Heart left ventricle (tissue), 16 donors: ENCODE data around the gene ADAMTS3. TPM values are rescaled to one million over a fixed set of nuclear protein-coding genes. Genes with fewer than 3 reads are reported as not detected.

ENCODE experiments used
- ATAC-seq, 4 donors: fragments of 200-7000 bp; cut with Tn5 transposase; one replicate each; pipeline ENCODE4 v1.9.1; 2020 to 2022; ENCODE audit warnings: moderate library complexity in 4 of 4, mild to moderate bottlenecking in 3 of 4, moderate number of reproducible peaks in 1 of 4
- DNase-seq, 5 donors: peaks; one replicate each; pipeline ENCODE4 v3.0.0-alpha.2; 2020
- H3K27ac ChIP-seq, 12 donors: fragments of 200-600 bp; sonication (generic) in 4 of 12; one replicate each; pipeline versions ENCODE4 v1.5.0 to v1.8.0; 2016 to 2022; ENCODE audit warnings: mild to moderate bottlenecking in 2 of 12
- H3K27me3 ChIP-seq, 9 donors: fragments of 200-600 bp; sonication (generic) in 2 of 9; one replicate each; pipeline versions ENCODE4 v1.5.1 to v1.8.0; 2016 to 2022; ENCODE audit warnings: mild to moderate bottlenecking in 3 of 9
- H3K36me3 ChIP-seq, 9 donors: fragments of 200-600 bp; sonication (generic) in 2 of 9; one replicate each; pipeline versions ENCODE4 v1.5.0 to v1.8.0; 2018 to 2022; ENCODE audit warnings: mild to moderate bottlenecking in 2 of 9
- H3K4me1 ChIP-seq, 12 donors: fragments of 200-600 bp; sonication (generic) in 4 of 12; one replicate each; pipeline versions ENCODE4 v1.5.0 to v1.8.0; 2016 to 2022; ENCODE audit warnings: mild to moderate bottlenecking in 3 of 12
- H3K4me3 ChIP-seq, 12 donors: fragments of 200-600 bp; sonication (generic) in 4 of 12; one replicate each; pipeline versions ENCODE4 v1.5.0 to v1.8.0; 2017 to 2022; ENCODE audit warnings: mild to moderate bottlenecking in 9 of 12, moderate library complexity in 4 of 12
- H3K9me3 ChIP-seq, 12 donors: fragments of 200-600 bp; sonication (generic) in 4 of 12; one replicate each; pipeline versions ENCODE4 v1.5.0 to v1.8.0; 2016 to 2022; ENCODE audit warnings: mild to moderate bottlenecking in 1 of 12
- POLR2A ChIP-seq, 2 donors: fragments of 450-650 bp; IDR thresholded peaks; one replicate each; pipeline ENCODE4 v1.6.1; 2017; ENCODE audit warnings: antibody characterized with exemption in 2 of 2, mild to moderate bottlenecking in 2 of 2, moderate library complexity in 2 of 2
- WGBS, 4 donors: extraction: QIAGEN DNeasy Blood & Tissue Kit in 2 of 4; methylation state at CpG; one replicate each; pipeline versions ENCODE4 v1.1.5 to v1.1.7; 2013 to 2018; 5-methylcytosine and 5-hydroxymethylcytosine counted together
- intact Hi-C, 10 donors: fragments of 100-400 bp; cut with DNase I; formaldehyde crosslinking; loops; one replicate each; pipeline versions ENCODE4 v1.11.1 to v1.14.2; 2022
- polyA plus RNA-seq, 2 donors: library from polyadenylated mRNA; stranded (reverse); fragments of 200-250 nt; gene quantifications; one replicate each; pipeline ENCODE4 v1.2.3, GENCODE V29; 2013
- total RNA-seq, 9 donors: library from RNA; depleted of rRNA in 2 of 9; stranded (reverse); fragments of >200 nt in 2 of 9; fragmentation: NEBNext Ultra II Directional in 3 of 9; extraction: Animal tissue kit (Norgen Biotek cat#: 25700) in 3 of 9; gene quantifications; one replicate each; pipeline versions ENCODE4 v1.1.0 to v1.2.4, GENCODE V29; 2016 to 2023
- TF ChIP-seq, protein P1 (sequence below), 12 donors: fragments of 200-600 bp; sonication (generic) in 4 of 12; IDR thresholded peaks; one replicate each; pipeline versions ENCODE4 v1.5.0 to v1.8.0; 2018 to 2022; ENCODE audit warnings: antibody characterized with exemption in 12 of 12, mild to moderate bottlenecking in 5 of 12
- donor health status: ischemic (EF 13 %, LVEDD 7.1; RV severe dilation, severe dysfunction).
- donor health status: healthy with polysubstance abuse.
- donor health status: DM: no; HTN: yes; CAD: no.
- donor health status: DM: no; HTN: no; CAD: no.
- donor health status: ischemic (EF 25% LVEDD 6.9; RV normal size, moderate dysfunction).
- donor health status: ischemic (EF 25% LVEDD 5.7; RV mildly dilated, moderate dysfunction).
- donor health status: healthy.
- donor health status: DM: yes; HTN: yes; CAD: no.
- donor health status: ischemic (EF 35%, LVEDD 5.7; RV mildly dilated, moderate dysfunction).
- donor health status: nonischemic (EF 11% LVEDD 7.7; RV severe dilation, severe dysfunction).
- donor health status: DM: yes; HTN: yes; CAD: no.
- donor health status: PGD.
- donor health status: ischemic (EF 29% LVEDD 5.4; RV normal size, mild dysfunction).
- donor health status: nonischemic (EF 23%, LVEDD 6.1; RV moderate dilation, normal function).

The ADAMTS3 gene
- total and polyA plus RNA-seq, 11 donors = 0.08 to 3.3 (median 0.42) TPM; not detected in 1

DNA sequence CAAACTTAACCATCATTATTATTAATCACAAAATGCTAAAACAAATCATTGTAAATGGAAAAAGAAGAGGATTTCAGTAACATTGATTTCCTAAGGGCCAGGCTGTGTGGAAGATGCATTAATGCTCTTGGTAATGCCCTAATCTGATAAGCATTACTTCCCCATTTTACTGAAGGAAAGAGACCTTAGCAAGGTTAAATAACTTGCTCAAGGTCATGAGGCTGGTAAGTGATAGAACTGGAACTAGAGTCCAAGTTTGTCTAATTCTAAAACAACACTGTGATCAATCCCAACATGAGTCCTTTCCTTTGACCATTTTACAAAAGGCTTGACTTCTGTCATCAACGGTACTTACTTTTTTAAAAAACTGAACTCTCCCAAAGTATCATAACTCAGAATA lies 32.6 kb downstream of the ADAMTS3 start:
- Histone ChIP-seq H3K4me1 (no peaks in the 10 kb centered on the region), H3K27ac (no peak overlapping the region), H3K36me3 (no peaks in the 10 kb centered on the region), H3K27me3 (no peaks in the 10 kb centered on the region), H3K9me3 (peaks cover 0 to 13% (median 3%) of the 10 kb centered on the region in 12 donors), H3K4me3 (no peak overlapping the region)
- ATAC-seq (no peak), DNase-seq (no peak)
- WGBS, 4 donors = 95 to 100% (median 99%) methylated on average over 1 of the region's 1 CpG
- intact Hi-C loops = no loop called here
- no peak for TF ChIP-seq POLR2A (IDR thresholded peaks at IDR 0.05)
- TF ChIP-seq, protein P1, sequence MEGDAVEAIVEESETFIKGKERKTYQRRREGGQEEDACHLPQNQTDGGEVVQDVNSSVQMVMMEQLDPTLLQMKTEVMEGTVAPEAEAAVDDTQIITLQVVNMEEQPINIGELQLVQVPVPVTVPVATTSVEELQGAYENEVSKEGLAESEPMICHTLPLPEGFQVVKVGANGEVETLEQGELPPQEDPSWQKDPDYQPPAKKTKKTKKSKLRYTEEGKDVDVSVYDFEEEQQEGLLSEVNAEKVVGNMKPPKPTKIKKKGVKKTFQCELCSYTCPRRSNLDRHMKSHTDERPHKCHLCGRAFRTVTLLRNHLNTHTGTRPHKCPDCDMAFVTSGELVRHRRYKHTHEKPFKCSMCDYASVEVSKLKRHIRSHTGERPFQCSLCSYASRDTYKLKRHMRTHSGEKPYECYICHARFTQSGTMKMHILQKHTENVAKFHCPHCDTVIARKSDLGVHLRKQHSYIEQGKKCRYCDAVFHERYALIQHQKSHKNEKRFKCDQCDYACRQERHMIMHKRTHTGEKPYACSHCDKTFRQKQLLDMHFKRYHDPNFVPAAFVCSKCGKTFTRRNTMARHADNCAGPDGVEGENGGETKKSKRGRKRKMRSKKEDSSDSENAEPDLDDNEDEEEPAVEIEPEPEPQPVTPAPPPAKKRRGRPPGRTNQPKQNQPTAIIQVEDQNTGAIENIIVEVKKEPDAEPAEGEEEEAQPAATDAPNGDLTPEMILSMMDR (IDR thresholded peaks at IDR 0.05) = no peak

GRCh38 chr4:72531768-72532290 lies 37.2 kb downstream of the ADAMTS3 start:
- WGBS, 4 donors = 99 to 100% (median 100%) methylated on average over 1 of the region's 1 CpG
- ATAC-seq = no peak
- intact Hi-C loops = no loop called here

GRCh38 chr4:72531322-72531721 lies 37.7 kb downstream of the ADAMTS3 start:
- peaks cover 0 to under 1% (median 0%) of the 10 kb centered on the region in 12 donors for H3K4me1 ChIP-seq
- no peaks in the 10 kb centered on the region for H3K36me3 ChIP-seq
- TF ChIP-seq, protein P1 (IDR thresholded peaks at IDR 0.05) = no peak
- no peak for TF ChIP-seq POLR2A (IDR thresholded peaks at IDR 0.05)
- DNase-seq (no peak), ATAC-seq (no peak)
- no peak overlapping the region for H3K4me3 ChIP-seq
- no peak overlapping the region for H3K27ac ChIP-seq
- no peaks in the 10 kb centered on the region for H3K27me3 ChIP-seq
- H3K9me3 ChIP-seq = no peaks in the 10 kb centered on the region
- WGBS, 4 donors = 82 to 91% (median 88%) methylated on average over 3 of the region's 3 CpGs
- intact Hi-C loops = no loop called here

More at GRCh38 chr4:72531768-72532290, 37.2 kb downstream of the ADAMTS3 start:
- no peaks in the 10 kb centered on the region for H3K27me3 ChIP-seq
- H3K36me3 ChIP-seq = no peaks in the 10 kb centered on the region
- no peak for DNase-seq
- no peaks in the 10 kb centered on the region for H3K4me1 ChIP-seq
- no peak overlapping the region for H3K4me3 ChIP-seq
- no peaks in the 10 kb centered on the region for H3K9me3 ChIP-seq
- no peak overlapping the region for H3K27ac ChIP-seq
- TF ChIP-seq, protein P1 (IDR thresholded peaks at IDR 0.05) = no peak
- TF ChIP-seq POLR2A (IDR thresholded peaks at IDR 0.05) = no peak

- Histone ChIP-seq H3K9me3 (no peaks in the 10 kb centered on the region), H3K27me3 (no peaks in the 10 kb centered on the region), H3K27ac (no peak overlapping the region), H3K36me3 (no peaks in the 10 kb centered on the region), H3K4me3 (no peak overlapping the region), H3K4me1 (peaks cover 0 to 9% (median 0%) of the 10 kb centered on the region in 12 donors)
- intact Hi-C loops = no loop called here
- whole genome bisulfite sequencing, 4 donors = 94 to 97% (median 96%) methylated on average over 3 of the region's 3 CpGs
- DNase-seq = no peak
- TF ChIP-seq POLR2A (IDR thresholded peaks at IDR 0.05) = no peak
- TF ChIP-seq, protein P1 (IDR thresholded peaks at IDR 0.05) = no peak
- no peak for ATAC-seq
These were observed 39.7 kb downstream of the ADAMTS3 start for GRCh38 chr4:72529148-72529822.
